BJ (cell line): Measurements from ENCODE around the gene ADAMTS12. TPM values are rescaled to one million over a fixed set of nuclear protein-coding genes. Genes with fewer than 3 reads are reported as not detected.

Experiments used
- CTCF ChIA-PET: fragments of 350-600 bp; formaldehyde crosslinking; extraction: SDS; loops from one replicate; lab custom pipeline; 2021; ENCODE audit warnings: antibody characterized with exemption, inconsistent platforms; lab: Yijun Ruan, JAX
- POLR2A ChIA-PET: fragments of 300-600 bp; sonication (Branson Sonifier 250); formaldehyde crosslinking; extraction: SDS; loops from one replicate; lab custom pipeline; 2021; ENCODE audit warnings: antibody characterized with exemption; lab: Charles Lee
- DNase-seq: peaks from one replicate; pipeline ENCODE4 v3.0.0-alpha.2; 2011; ENCODE audit warnings: low read depth
- H3K27me3 ChIP-seq: 2 replicates; pipeline ENCODE4 v1.6.0; 2011; ENCODE audit warnings: low read length; ENCODE audit not compliant: control insufficient read depth, insufficient read depth
- H3K36me3 ChIP-seq: 2 replicates; pipeline ENCODE4 v1.5.1; 2011; ENCODE audit warnings: low read length; ENCODE audit not compliant: control insufficient read depth, insufficient read depth
- H3K4me3 ChIP-seq: 2 replicates; pipeline ENCODE4 v1.5.1; 2011; ENCODE audit warnings: low read depth, mild to moderate bottlenecking, control low read depth, low read length
- CTCF ChIP-seq: IDR thresholded peaks from 2 replicates; pipeline ENCODE4 v1.5.1; 2011; ENCODE audit warnings: low read depth, mild to moderate bottlenecking, control low read depth, inconsistent platforms, low read length, moderate library complexity; ENCODE audit not compliant: insufficient read depth
- polyA plus RNA-seq: library from polyadenylated mRNA; depleted of rRNA; stranded (reverse); fragments of >200 nt; gene quantifications from 2 replicates; pipeline ENCODE4 v1.2.3, GENCODE V29; 2011

The ADAMTS12 gene
- polyA plus RNA-seq, 1 experiment = 25.6 TPM

- no peak for TF ChIP-seq CTCF
- POLR2A ChIA-PET = no interaction called here
- Histone ChIP-seq H3K36me3 (no peaks in the 10 kb centered on the region), H3K4me3 (peak overlapping the region; percentile 62), H3K27me3 (no peaks in the 10 kb centered on the region)
- CTCF ChIA-PET = interaction anchor here (0.8 to 2.1 kb wide), 6 partner anchors 43 to 195 kb away, joined by 3 to 13 read pairs (median 4); no protein-coding TSS in a partner anchor
- DNase-seq = no peak
These were observed 373 bp downstream of the ADAMTS12 start for GRCh38 chr5:33891446-33891787.

DNA sequence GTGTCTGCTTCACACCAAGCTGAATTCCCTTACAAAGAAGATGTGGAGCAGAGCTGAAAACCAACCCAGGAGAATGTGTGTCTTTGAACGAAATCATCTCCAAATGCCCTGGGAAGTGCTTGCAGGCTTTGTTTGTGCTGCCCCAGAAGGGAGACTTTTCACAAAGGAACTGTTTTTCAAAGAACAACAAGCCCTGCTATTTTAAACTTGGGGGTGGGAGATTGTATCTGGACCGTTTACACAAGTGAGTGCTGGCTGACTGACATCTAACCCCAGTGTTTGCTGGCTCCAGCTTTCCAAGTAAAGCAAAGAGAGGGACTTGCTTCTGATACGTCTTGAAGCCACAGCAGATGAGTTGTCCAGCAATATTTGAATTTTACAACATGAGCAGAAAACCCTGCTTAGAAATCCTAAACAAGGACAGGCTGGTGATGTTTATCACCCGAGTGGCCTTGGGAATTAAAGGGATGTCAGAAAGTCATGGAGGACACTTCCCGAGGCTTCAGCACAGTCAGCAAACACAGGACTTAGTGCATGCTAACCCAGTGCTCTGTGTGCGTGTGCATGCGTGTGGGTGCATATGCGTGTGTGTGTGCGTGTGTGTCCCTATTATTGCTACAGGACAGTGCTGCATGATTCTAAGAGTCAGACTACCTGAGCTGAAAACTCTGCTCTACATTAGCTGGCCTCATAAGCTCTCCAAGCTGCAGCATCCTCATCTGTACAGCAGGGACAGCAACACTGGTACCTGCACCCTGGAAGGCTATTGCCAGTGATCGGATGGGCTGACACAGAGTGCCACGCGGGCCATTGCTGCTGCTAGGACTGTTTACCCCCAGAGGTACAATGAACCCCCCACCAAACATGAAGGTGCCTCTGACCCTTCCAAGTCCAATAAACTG lies 1.4 kb downstream of the ADAMTS12 start:
- H3K4me3 ChIP-seq = peak overlapping the region; percentile 62
- DNase-seq = no peak
- ChIA-PET CTCF (interaction anchor here (0.7 to 2.1 kb wide), 4 partner anchors 30 to 80 kb away, joined by 3 to 7 read pairs (median 3); no protein-coding TSS in a partner anchor), POLR2A (no interaction called here)
- no peaks in the 10 kb centered on the region for H3K36me3 ChIP-seq
- peak; percentile 52 for TF ChIP-seq CTCF
- H3K27me3 ChIP-seq = no peaks in the 10 kb centered on the region

DNA sequence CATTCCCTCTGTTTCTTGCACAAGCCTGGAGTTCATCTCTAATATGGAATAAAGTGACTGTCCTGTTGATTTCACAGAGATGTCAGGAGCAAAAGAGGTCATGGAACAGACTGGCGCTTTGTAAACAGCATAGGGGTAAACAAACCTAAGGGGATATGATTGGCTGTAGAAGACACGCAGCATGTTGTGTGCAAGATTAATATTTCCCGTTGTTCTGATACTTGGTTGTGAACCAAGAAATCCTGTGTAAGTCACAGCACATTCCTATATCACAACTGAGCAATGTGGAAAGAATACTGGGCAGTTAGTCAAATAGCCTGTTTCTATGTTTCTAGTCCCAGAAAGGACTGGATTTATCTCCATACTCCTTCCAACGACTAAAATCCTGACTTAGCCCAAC lies 3.2 kb downstream of the ADAMTS12 start:
- no peaks in the 10 kb centered on the region for H3K27me3 ChIP-seq
- no peaks in the 10 kb centered on the region for H3K36me3 ChIP-seq
- ChIA-PET POLR2A (no interaction called here), CTCF (no interaction called here)
- no peak for DNase-seq
- no peak for TF ChIP-seq CTCF
- H3K4me3 ChIP-seq = no peak overlapping the region

GRCh38 chr5:33887268-33887667 lies 4.5 kb downstream of the ADAMTS12 start:
- CTCF ChIA-PET = no interaction called here
- DNase-seq = no peak
- TF ChIP-seq CTCF = no peak
- no peaks in the 10 kb centered on the region for H3K36me3 ChIP-seq
- H3K4me3 ChIP-seq = no peak overlapping the region
- no peaks in the 10 kb centered on the region for H3K27me3 ChIP-seq
- POLR2A ChIA-PET = no interaction called here

GRCh38 chr5:33886283-33886682 lies 5.5 kb downstream of the ADAMTS12 start:
- POLR2A ChIA-PET = no interaction called here
- no peak for DNase-seq
- no peak for TF ChIP-seq CTCF
- Histone ChIP-seq H3K4me3 (no peak overlapping the region), H3K27me3 (no peaks in the 10 kb centered on the region), H3K36me3 (no peaks in the 10 kb centered on the region)
- CTCF ChIA-PET = no interaction called here
